Measurements from ENCODE around the gene FIBCD1.

FIBCD1 gene

GRCh38 chr9:130934702-130935647 lies 4.1 kb downstream of the FIBCD1 start:
- peaks cover 29% of the 10 kb centered on the region for H3K27me3 ChIP-seq (ENCODE audit: control insufficient read depth, insufficient read depth, low read length)
- no peak overlapping the region for H3K4me3 ChIP-seq (ENCODE audit: low read depth, low read length)
- no peaks in the 10 kb centered on the region for H3K9me3 ChIP-seq (ENCODE audit: control insufficient read depth, insufficient read depth, low read depth, low read length)
- H3K36me3 ChIP-seq (ENCODE audit: control insufficient read depth, insufficient read depth, low read length): no peaks in the 10 kb centered on the region
- H3K27ac ChIP-seq (ENCODE audit: low read depth, low read length): no peak overlapping the region
- peaks cover 48% of the 10 kb centered on the region for H3K4me1 ChIP-seq (ENCODE audit: control insufficient read depth, insufficient read depth, low read length)
- no peak overlapping the region for H3K9ac ChIP-seq (ENCODE audit: low read length)

GRCh38 chr9:130934246-130934645 lies 4.8 kb downstream of the FIBCD1 start:
- H3K27me3 ChIP-seq (ENCODE audit: control insufficient read depth, insufficient read depth, low read length): peaks cover 21% of the 10 kb centered on the region
- peaks cover 48% of the 10 kb centered on the region for H3K4me1 ChIP-seq (ENCODE audit: control insufficient read depth, insufficient read depth, low read length)
- no peak overlapping the region for H3K9ac ChIP-seq (ENCODE audit: low read length)
- no peak overlapping the region for H3K27ac ChIP-seq (ENCODE audit: low read depth, low read length)
- H3K4me3 ChIP-seq (ENCODE audit: low read depth, low read length): no peak overlapping the region
- H3K36me3 ChIP-seq (ENCODE audit: control insufficient read depth, insufficient read depth, low read length): no peaks in the 10 kb centered on the region
- H3K9me3 ChIP-seq (ENCODE audit: control insufficient read depth, insufficient read depth, low read depth, low read length): no peaks in the 10 kb centered on the region

- peaks cover 48% of the 10 kb centered on the region for H3K4me1 ChIP-seq (ENCODE audit: control insufficient read depth, insufficient read depth, low read length)
- H3K27ac ChIP-seq (ENCODE audit: low read depth, low read length): no peak overlapping the region
- H3K36me3 ChIP-seq (ENCODE audit: control insufficient read depth, insufficient read depth, low read length): no peaks in the 10 kb centered on the region
- no peak overlapping the region for H3K9ac ChIP-seq (ENCODE audit: low read length)
- peak overlapping the region; percentile 42; the same call in 1 of the 2 replicates for H3K4me3 ChIP-seq (ENCODE audit: low read depth, low read length)
- H3K9me3 ChIP-seq (ENCODE audit: control insufficient read depth, insufficient read depth, low read depth, low read length): no peaks in the 10 kb centered on the region
- peaks cover 14% of the 10 kb centered on the region for H3K27me3 ChIP-seq (ENCODE audit: control insufficient read depth, insufficient read depth, low read length)
Measured at GRCh38 chr9:130933114-130934046, 5.7 kb downstream of the FIBCD1 start.

- Histone ChIP-seq H3K9me3 (ENCODE audit: control insufficient read depth, insufficient read depth, low read depth, low read length) (no peaks in the 10 kb centered on the region), H3K9ac (ENCODE audit: low read length) (no peak overlapping the region), H3K4me1 (ENCODE audit: control insufficient read depth, insufficient read depth, low read length) (peaks cover 41% of the 10 kb centered on the region), H3K36me3 (ENCODE audit: control insufficient read depth, insufficient read depth, low read length) (no peaks in the 10 kb centered on the region), H3K4me3 (ENCODE audit: low read depth, low read length) (peak overlapping the region; percentile 42; the same call in 1 of the 2 replicates), H3K27me3 (ENCODE audit: control insufficient read depth, insufficient read depth, low read length) (peaks cover 5% of the 10 kb centered on the region), H3K27ac (ENCODE audit: low read depth, low read length) (no peak overlapping the region)
Measured at GRCh38 chr9:130932255-130933079, 6.6 kb downstream of the FIBCD1 start.

GRCh38 chr9:130931508-130932254 lies 7.4 kb downstream of the FIBCD1 start:
- Histone ChIP-seq H3K9me3 (ENCODE audit: control insufficient read depth, insufficient read depth, low read depth, low read length) (no peaks in the 10 kb centered on the region), H3K9ac (ENCODE audit: low read length) (no peak overlapping the region), H3K36me3 (ENCODE audit: control insufficient read depth, insufficient read depth, low read length) (no peaks in the 10 kb centered on the region), H3K4me1 (ENCODE audit: control insufficient read depth, insufficient read depth, low read length) (peaks cover 33% of the 10 kb centered on the region), H3K4me3 (ENCODE audit: low read depth, low read length) (no peak overlapping the region), H3K27ac (ENCODE audit: low read depth, low read length) (no peak overlapping the region), H3K27me3 (ENCODE audit: control insufficient read depth, insufficient read depth, low read length) (no peaks in the 10 kb centered on the region; the same call in 1 of the 2 replicates)

- H3K27me3 ChIP-seq (ENCODE audit: control insufficient read depth, insufficient read depth, low read length): no peaks in the 10 kb centered on the region; the same call in 1 of the 2 replicates
- H3K36me3 ChIP-seq (ENCODE audit: control insufficient read depth, insufficient read depth, low read length): no peaks in the 10 kb centered on the region
- no peaks in the 10 kb centered on the region for H3K9me3 ChIP-seq (ENCODE audit: control insufficient read depth, insufficient read depth, low read depth, low read length)
- H3K27ac ChIP-seq (ENCODE audit: low read depth, low read length): no peak overlapping the region
- H3K4me3 ChIP-seq (ENCODE audit: low read depth, low read length): no peak overlapping the region
- H3K4me1 ChIP-seq (ENCODE audit: control insufficient read depth, insufficient read depth, low read length): peaks cover 25% of the 10 kb centered on the region
- H3K9ac ChIP-seq (ENCODE audit: low read length): no peak overlapping the region
Measured at GRCh38 chr9:130930804-130931349, 8.2 kb downstream of the FIBCD1 start.

- H3K27ac ChIP-seq (ENCODE audit: low read depth, low read length): no peak overlapping the region
- H3K9me3 ChIP-seq (ENCODE audit: control insufficient read depth, insufficient read depth, low read depth, low read length): no peaks in the 10 kb centered on the region
- peaks cover 24% of the 10 kb centered on the region for H3K4me1 ChIP-seq (ENCODE audit: control insufficient read depth, insufficient read depth, low read length)
- no peaks in the 10 kb centered on the region; the same call in 1 of the 2 replicates for H3K27me3 ChIP-seq (ENCODE audit: control insufficient read depth, insufficient read depth, low read length)
- no peak overlapping the region for H3K4me3 ChIP-seq (ENCODE audit: low read depth, low read length)
- no peak overlapping the region for H3K9ac ChIP-seq (ENCODE audit: low read length)
- H3K36me3 ChIP-seq (ENCODE audit: control insufficient read depth, insufficient read depth, low read length): no peaks in the 10 kb centered on the region
Measured at GRCh38 chr9:130930132-130930803, 8.8 kb downstream of the FIBCD1 start.

- H3K9ac ChIP-seq (ENCODE audit: low read length): no peak overlapping the region
- H3K4me3 ChIP-seq (ENCODE audit: low read depth, low read length): no peak overlapping the region
- peaks cover 24% of the 10 kb centered on the region for H3K4me1 ChIP-seq (ENCODE audit: control insufficient read depth, insufficient read depth, low read length)
- H3K36me3 ChIP-seq (ENCODE audit: control insufficient read depth, insufficient read depth, low read length): no peaks in the 10 kb centered on the region
- H3K9me3 ChIP-seq (ENCODE audit: control insufficient read depth, insufficient read depth, low read depth, low read length): no peaks in the 10 kb centered on the region
- H3K27me3 ChIP-seq (ENCODE audit: control insufficient read depth, insufficient read depth, low read length): no peaks in the 10 kb centered on the region; the same call in 1 of the 2 replicates
- no peak overlapping the region for H3K27ac ChIP-seq (ENCODE audit: low read depth, low read length)
Measured at GRCh38 chr9:130929571-130930038, 9.4 kb downstream of the FIBCD1 start.

Measured in HUES6 (cell line).